Stimulated activated CD4-positive, alpha-beta T cell treated with anti-CD3 and anti-CD28 coated beads, TNF-alpha, amount 100 ng/mL, for 24 hours (primary cell): ENCODE results near the gene EARS2.
"Not testable (repeated sequence)": the region's sequence is repeated elsewhere in the genome, so short reads cannot be mapped to it uniquely, and the experiment has no call there.

Source experiments
- DNase-seq, 3 experiments: peaks; one replicate each; pipeline ENCODE4 v3.0.0-alpha.2; 2020; ENCODE audit warnings: low read depth in 3 of 3

Gene EARS2

GRCh38 chr16:23505671-23506605, 51.2 kb downstream of the EARS2 start:
- no peak for DNase-seq

- no peak for DNase-seq
Measured at GRCh38 chr16:23505180-23505665, 51.9 kb downstream of the EARS2 start.

- peak; percentile 44 to 81 (median 60) for DNase-seq
Measured at GRCh38 chr16:23504453-23505179, 52.5 kb downstream of the EARS2 start.

GRCh38 chr16:23504076-23504452, 53.1 kb downstream of the EARS2 start:
- DNase-seq, result no peak

GRCh38 chr16:23502466-23502865, 54.7 kb downstream of the EARS2 start:
- no peak for DNase-seq

GRCh38 chr16:23501291-23501690, 55.9 kb downstream of the EARS2 start:
- no peak for DNase-seq

GRCh38 chr16:23500862-23501225, 56.3 kb downstream of the EARS2 start:
- no peak for DNase-seq

GRCh38 chr16:23500212-23500861, 56.8 kb downstream of the EARS2 start:
- no peak for DNase-seq

GRCh38 chr16:23499801-23500200, 57.3 kb downstream of the EARS2 start:
- DNase-seq, result no peak

GRCh38 chr16:23498863-23499262, 58.3 kb downstream of the EARS2 start:
- no peak for DNase-seq

- DNase-seq, result no peak
Measured at GRCh38 chr16:23497543-23497868, 59.6 kb downstream of the EARS2 start.

- DNase-seq, result no peak
Measured at GRCh38 chr16:23496821-23497542, 60.2 kb downstream of the EARS2 start.

- DNase-seq, result no peak
Measured at GRCh38 chr16:23495671-23496070, 61.5 kb downstream of the EARS2 start.

- no peak for DNase-seq
Measured at GRCh38 chr16:23494188-23494587, 63.0 kb downstream of the EARS2 start.

GRCh38 chr16:23491490-23492391, 65.4 kb downstream of the EARS2 start:
- no peak for DNase-seq

- no peak for DNase-seq
Measured at GRCh38 chr16:23486480-23486879, 70.7 kb downstream of the EARS2 start.

- DNase-seq, result no peak
Measured at GRCh38 chr16:23485841-23486240, 71.3 kb downstream of the EARS2 start.

- no peak for DNase-seq
Measured at GRCh38 chr16:23485257-23485614, 71.9 kb downstream of the EARS2 start.

GRCh38 chr16:23484510-23485256, 72.5 kb downstream of the EARS2 start:
- no peak for DNase-seq

GRCh38 chr16:23483492-23483891, 73.7 kb downstream of the EARS2 start:
- not testable (repeated sequence) for DNase-seq
